HG03097 (cell line): ENCODE data around the gene STARD8.
"Not testable (repeated sequence)": the region's sequence is repeated elsewhere in the genome, so short reads cannot be mapped to it uniquely, and the experiment has no call there.

Source experiments
- ATAC-seq: cut with Tn5 transposase; IDR thresholded peaks from one replicate; pipeline ENCODE4 v1.9.1; 2021; ENCODE audit not compliant: unreplicated experiment, low FRiP score

Gene STARD8

GRCh38 chrX:68647156-68647957, at the start of gene STARD8:
TSS of gene STARD8 (plus strand) at chrX:68647666. CDS start at chrX:68647883, 217 bp downstream.
- ATAC-seq = no peak

DNA sequence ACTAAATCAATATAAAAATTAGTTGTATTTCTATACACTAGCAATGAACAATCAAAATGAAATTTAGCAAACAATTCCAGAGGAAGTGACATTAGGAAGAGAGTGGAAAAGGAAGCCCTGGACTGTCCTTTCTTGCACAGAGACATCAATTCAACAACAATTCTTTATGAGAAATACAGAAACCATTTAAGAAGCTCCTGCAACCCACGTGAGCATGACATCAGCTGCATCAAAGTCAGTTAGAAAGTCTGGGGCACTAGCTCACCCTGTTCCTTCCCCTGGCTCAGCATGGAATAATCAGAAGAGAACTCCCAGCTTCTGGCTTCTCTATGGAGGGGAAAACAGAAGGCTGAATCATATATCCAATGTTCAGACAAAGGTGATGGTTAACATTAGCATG, 48.6 kb upstream of the STARD8 start:
- ATAC-seq = no peak

GRCh38 chrX:68599256-68600152, 48.0 kb upstream of the STARD8 start:
- ATAC-seq = no peak

- ATAC-seq = not testable (repeated sequence)
Observed at GRCh38 chrX:68604216-68604615, 43.2 kb upstream of the STARD8 start.

- not testable (repeated sequence) for ATAC-seq
Observed at GRCh38 chrX:68614733-68615132, 32.7 kb upstream of the STARD8 start.

- ATAC-seq = no peak
Observed at GRCh38 chrX:68627986-68628385, 19.5 kb upstream of the STARD8 start.

DNA sequence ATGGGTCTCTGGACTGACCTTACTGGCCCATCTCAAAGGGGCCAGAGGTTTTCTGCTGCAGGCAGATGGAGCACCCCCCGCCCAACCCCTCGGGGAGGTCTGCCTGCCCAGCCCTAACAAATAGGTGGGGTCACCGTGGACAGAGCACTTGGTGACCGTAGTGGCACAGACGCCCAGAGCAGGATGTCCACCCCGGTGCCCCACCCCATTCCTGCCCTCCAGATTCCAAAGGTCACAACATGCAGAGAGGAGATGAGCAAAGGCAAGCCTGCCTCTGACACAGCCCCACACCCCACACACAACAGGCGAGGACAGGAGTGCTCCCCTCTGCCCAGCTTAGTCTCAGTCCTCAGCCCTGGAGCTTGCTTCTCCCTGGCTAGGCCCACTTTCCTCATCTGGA, 17.5 kb upstream of the STARD8 start:
- not testable (repeated sequence) for ATAC-seq

- no peak for ATAC-seq
Observed at GRCh38 chrX:68631336-68631735, 16.1 kb upstream of the STARD8 start.

DNA sequence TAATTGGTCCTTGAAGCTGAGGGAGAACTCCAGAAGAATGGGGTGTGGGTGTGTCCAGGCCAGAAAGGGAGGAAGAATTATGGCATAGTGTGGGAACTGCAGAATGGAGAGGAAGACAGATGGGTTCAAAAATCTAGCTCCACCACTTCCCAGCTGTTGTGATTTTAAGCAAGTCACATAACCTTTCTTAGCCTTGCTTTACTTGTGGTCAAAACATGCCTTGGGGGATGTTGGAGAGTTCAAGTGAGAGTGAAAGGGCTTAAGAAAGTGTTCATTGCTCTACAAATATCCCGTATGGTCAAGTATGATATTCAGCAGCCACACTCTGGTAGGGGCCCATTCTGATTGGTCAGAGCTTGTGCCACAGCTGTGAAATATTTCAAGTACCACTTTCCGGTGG, 15.0 kb upstream of the STARD8 start:
- no peak for ATAC-seq

GRCh38 chrX:68633981-68634380, 13.5 kb upstream of the STARD8 start:
- ATAC-seq = no peak

GRCh38 chrX:68634649-68635227, 12.7 kb upstream of the STARD8 start:
- ATAC-seq = no peak

DNA sequence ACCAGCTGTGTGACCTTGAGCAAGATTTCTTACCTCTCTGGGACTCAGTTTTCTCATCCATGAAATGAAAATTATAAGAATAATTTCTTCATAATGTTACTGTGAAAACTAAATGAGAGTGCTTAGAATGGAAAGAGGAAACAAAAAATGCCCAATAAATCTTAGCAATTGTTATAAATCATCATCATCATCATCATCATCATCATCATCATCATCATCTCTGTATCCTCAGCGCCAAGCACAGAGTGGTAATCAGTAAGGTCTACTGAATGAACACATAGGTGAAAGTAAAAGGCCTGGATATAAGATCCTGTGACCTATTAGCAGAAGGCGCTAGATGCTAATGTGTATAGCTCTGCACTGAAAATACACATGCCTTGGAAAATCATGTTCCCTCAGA, 6.8 kb upstream of the STARD8 start:
- ATAC-seq = no peak

- no peak for ATAC-seq
Observed at GRCh38 chrX:68644861-68645260, 2.6 kb upstream of the STARD8 start.

GRCh38 chrX:68646421-68646820, 1.0 kb upstream of the STARD8 start:
- ATAC-seq = no peak

GRCh38 chrX:68648960-68649359, 1.5 kb downstream of the STARD8 start:
- ATAC-seq = no peak

- no peak for ATAC-seq
Observed at GRCh38 chrX:68650491-68650890, 3.0 kb downstream of the STARD8 start.

DNA sequence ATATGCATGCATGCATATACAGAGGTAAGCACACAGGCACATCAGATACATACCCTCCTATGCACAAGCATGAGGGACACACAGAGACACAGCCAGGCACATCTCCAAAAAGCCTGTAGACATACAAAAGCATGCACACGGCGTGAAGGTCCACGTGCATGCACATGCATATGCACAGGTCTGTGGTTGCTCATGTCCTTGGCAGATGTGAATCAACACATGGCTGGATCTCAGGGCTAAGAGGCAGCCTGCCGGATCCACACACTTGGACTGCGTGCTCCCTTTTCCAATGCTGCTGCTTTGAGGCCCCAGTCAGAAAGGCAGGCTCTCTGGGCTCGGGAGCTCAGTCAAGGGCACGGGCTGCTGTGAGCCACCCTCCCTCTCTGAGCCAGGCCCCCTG, 3.6 kb downstream of the STARD8 start:
- ATAC-seq = no peak

DNA sequence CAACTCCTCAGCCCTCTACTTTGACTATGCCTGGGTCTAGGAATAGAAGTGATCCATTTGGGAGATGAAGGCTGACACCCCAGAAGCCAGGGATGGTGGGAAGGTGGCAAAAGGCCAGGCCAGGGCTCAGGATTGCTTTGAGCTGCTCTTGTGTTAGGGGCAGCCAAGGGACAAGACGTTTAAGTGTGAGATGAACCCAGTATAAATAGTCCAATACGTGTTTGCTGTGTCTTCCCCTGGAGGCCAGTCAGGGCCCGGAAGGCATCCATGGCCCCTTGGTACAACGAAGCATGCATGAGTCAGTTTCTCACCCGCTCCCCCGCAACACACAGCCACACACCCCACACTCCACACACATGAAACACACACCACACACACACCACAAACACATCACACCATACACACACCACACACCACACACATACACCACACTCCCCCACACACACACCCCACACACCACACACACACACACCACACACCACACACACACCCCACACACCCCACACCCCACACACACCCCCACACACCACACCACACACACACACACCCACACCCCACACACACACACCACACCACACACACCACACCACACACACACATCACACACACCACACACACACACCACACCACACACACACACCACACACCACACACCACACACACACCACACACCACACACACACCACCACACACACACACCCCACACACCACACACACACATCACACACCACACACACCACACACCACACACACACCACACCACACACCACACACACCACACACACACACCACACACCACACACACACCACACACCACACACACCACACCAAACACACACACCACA, 5.1 kb downstream of the STARD8 start:
- ATAC-seq = no peak

DNA sequence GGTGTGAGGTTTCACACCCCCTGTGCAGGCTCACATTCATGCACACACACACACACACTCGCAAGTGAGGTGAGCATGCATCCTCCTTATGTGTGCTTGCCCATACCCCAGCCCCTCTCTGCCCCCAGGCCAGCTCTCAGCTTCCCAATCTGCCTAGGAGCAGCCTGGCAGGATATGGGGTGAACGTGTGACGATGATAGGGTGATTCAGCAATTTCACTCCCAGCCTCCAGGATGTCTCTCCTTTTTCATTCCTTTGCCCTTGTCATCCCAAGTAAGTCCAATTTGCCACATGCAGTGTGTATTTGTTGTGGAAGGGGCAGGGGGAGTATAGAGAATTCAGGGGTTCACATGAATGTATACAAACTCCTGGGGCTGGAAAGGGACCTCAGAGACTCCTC, 7.2 kb downstream of the STARD8 start:
- no peak for ATAC-seq

- not testable (repeated sequence) for ATAC-seq
Observed at GRCh38 chrX:68656473-68656872, 9.0 kb downstream of the STARD8 start.
